Amniotic stem cell (primary cell): ENCODE data around the gene R3HCC1L.
"Not testable (repeated sequence)": the region's sequence is repeated elsewhere in the genome, so short reads cannot be mapped to it uniquely, and the experiment has no call there.

ENCODE experiments used
- DNase-seq: peaks from one replicate; lab custom pipeline; 2025; lab: John Stamatoyannopoulos, UW

Gene R3HCC1L

GRCh38 chr10:98131619-98132018, 2.8 kb upstream of the R3HCC1L start:
- no peak for DNase-seq

GRCh38 chr10:98133075-98133752, 1.2 kb upstream of the R3HCC1L start:
- not testable (repeated sequence) for DNase-seq

- no peak for DNase-seq
Observed at GRCh38 chr10:98134117-98134430, 383 bp upstream of the R3HCC1L start.

- no peak for DNase-seq
Observed at GRCh38 chr10:98135222-98135899, 904 bp downstream of the R3HCC1L start.

GRCh38 chr10:98136775-98137174, 2.3 kb downstream of the R3HCC1L start:
- DNase-seq, result not testable (repeated sequence)

GRCh38 chr10:98138031-98138430, 3.6 kb downstream of the R3HCC1L start:
- DNase-seq, result no peak

GRCh38 chr10:98139431-98139830, 5.0 kb downstream of the R3HCC1L start:
- DNase-seq, result no peak

GRCh38 chr10:98141484-98142073, 7.1 kb downstream of the R3HCC1L start:
- no peak for DNase-seq

GRCh38 chr10:98144985-98145384, 10.5 kb downstream of the R3HCC1L start:
- no peak for DNase-seq

GRCh38 chr10:98149858-98150257, 15.4 kb downstream of the R3HCC1L start:
- no peak for DNase-seq

- no peak for DNase-seq
Observed at GRCh38 chr10:98150544-98150943, 16.1 kb downstream of the R3HCC1L start.

- not testable (repeated sequence) for DNase-seq
Observed at GRCh38 chr10:98152778-98153177, 18.3 kb downstream of the R3HCC1L start.

GRCh38 chr10:98153213-98153958, 18.9 kb downstream of the R3HCC1L start:
- DNase-seq, result not testable (repeated sequence)

GRCh38 chr10:98154076-98154475, 19.6 kb downstream of the R3HCC1L start:
- no peak for DNase-seq

- no peak for DNase-seq
Observed at GRCh38 chr10:98158576-98158975, 24.1 kb downstream of the R3HCC1L start.

GRCh38 chr10:98163941-98164340, 29.5 kb downstream of the R3HCC1L start:
- no peak for DNase-seq

- DNase-seq, result no peak
Observed at GRCh38 chr10:98167191-98167590, 32.7 kb downstream of the R3HCC1L start.

- no peak for DNase-seq
Observed at GRCh38 chr10:98168147-98168546, 33.7 kb downstream of the R3HCC1L start.

- DNase-seq, result no peak
Observed at GRCh38 chr10:98168766-98169165, 34.3 kb downstream of the R3HCC1L start.

- DNase-seq, result no peak
Observed at GRCh38 chr10:98169379-98169778, 34.9 kb downstream of the R3HCC1L start.

- no peak for DNase-seq
Observed at GRCh38 chr10:98170249-98171117, 36.0 kb downstream of the R3HCC1L start.

GRCh38 chr10:98172073-98172472, 37.6 kb downstream of the R3HCC1L start:
- no peak for DNase-seq
